ACC112 (cell line): Measurements from ENCODE around the gene TMEM116.
"Not testable (repeated sequence)": the region's sequence is repeated elsewhere in the genome, so short reads cannot be mapped to it uniquely, and the experiment has no call there.

ENCODE experiments used
- H2AFZ ChIP-seq: fragments of 200-600 bp; sonication (generic); one replicate; pipeline ENCODE4 v1.6.0; 2017; ENCODE audit warnings: antibody characterized with exemption, low read length; ENCODE audit not compliant: unreplicated experiment
- H3K27ac ChIP-seq: fragments of 200-600 bp; sonication (generic); 2 replicates; pipeline ENCODE4 v1.5.1; 2014; ENCODE audit warnings: low read depth, mild to moderate bottlenecking, antibody characterized with exemption, low read length, moderate library complexity
- H3K27me3 ChIP-seq: fragments of 200-600 bp; sonication (generic); 2 replicates; pipeline ENCODE4 v1.6.1; 2014; ENCODE audit warnings: mild to moderate bottlenecking, antibody characterized with exemption, low read length, moderate library complexity, mixed read lengths; ENCODE audit not compliant: insufficient read depth
- H3K36me3 ChIP-seq: fragments of 200-600 bp; sonication (generic); 2 replicates; pipeline ENCODE4 v1.6.1; 2016; ENCODE audit warnings: mild to moderate bottlenecking, antibody characterized with exemption, low read length, moderate library complexity, mixed read lengths; ENCODE audit not compliant: insufficient read depth
- H3K4me1 ChIP-seq: fragments of 200-600 bp; sonication (generic); one replicate; pipeline ENCODE4 v1.6.1; 2016; ENCODE audit warnings: low read length, mixed read lengths; ENCODE audit not compliant: insufficient read depth, unreplicated experiment, control insufficient read depth
- H3K4me3 ChIP-seq: fragments of 200-600 bp; sonication (generic); 2 replicates; pipeline ENCODE4 v1.5.1; 2014; ENCODE audit warnings: mild to moderate bottlenecking, low read depth, low read length
- H3K79me2 ChIP-seq: fragments of 200-600 bp; sonication (generic); one replicate; pipeline ENCODE4 v1.6.0; 2016; ENCODE audit warnings: low read length; ENCODE audit not compliant: control insufficient read depth, unreplicated experiment, insufficient read depth

The TMEM116 gene

DNA sequence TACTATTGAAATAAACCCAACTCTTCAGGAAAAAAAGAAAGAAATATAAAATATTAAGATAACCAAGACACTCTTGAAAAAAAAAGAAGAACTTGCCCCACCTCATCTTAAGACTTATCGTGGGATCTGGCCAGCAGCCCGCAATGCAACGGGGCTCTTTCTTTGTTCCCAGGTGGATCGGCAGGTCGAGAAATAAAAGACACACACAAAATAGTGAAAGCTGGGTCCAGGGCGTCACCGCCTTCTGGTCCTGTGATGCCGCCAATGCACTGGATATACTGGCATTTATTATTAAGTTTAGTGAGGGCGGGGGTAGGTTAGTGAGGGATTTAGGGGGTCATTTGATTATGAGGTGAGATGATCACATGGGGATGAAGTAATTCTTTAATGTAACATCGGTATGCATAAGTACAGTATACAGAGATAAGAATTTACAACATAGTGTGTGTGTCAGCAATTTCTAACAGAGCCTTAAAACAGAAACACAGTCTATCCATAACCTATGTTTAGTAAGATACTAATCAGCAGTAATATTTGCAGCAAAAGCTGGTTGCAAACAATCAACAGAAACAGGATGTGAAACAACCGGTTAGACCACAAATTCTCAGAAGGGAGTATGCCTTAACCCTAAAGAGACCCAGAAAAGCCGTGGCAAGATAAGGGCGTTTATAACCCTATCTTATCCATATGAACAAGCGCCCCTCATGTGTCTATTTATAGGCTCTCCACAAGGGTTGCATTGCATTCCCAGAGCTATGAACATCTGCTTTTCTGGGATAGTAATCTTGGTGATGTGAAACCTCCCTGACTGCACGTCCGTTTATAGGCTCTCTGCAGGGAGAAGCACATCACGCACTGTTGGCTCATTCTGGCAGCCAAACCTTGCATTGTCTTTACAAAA, 18.5 kb downstream of the TMEM116 start:
- H3K79me2 ChIP-seq, H3K27ac ChIP-seq, H3K4me3 ChIP-seq, H2AFZ ChIP-seq, H3K36me3 ChIP-seq, H3K4me1 ChIP-seq, H3K27me3 ChIP-seq: not testable (repeated sequence)

- H2AFZ ChIP-seq, result no peak overlapping the region
These were observed 19.4 kb downstream of the TMEM116 start for GRCh38 chr12:111993292-111994150.

DNA sequence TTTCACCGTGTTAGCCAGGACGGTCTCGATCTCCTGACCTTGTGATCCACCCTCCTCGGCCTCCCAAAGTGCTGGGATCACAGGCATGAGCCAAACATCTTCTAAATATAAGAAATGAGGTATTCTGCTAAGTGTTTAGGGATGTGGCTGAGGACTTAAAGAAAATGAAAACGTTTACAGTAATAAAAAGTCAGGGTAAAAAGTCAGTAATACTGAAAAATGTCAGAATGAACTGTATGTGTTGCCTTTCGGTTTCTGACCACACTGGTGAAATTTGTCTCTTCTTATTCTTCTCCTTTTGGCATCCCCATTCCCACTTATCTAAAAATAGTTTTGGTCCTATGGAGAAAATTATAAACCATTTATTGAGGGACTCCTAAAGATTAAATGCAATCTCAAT, 20.5 kb downstream of the TMEM116 start:
- H3K4me3 ChIP-seq, result no peak overlapping the region
- H3K27ac ChIP-seq, result no peak overlapping the region
- H3K36me3 ChIP-seq, result no peaks in the 10 kb centered on the region
- H3K79me2 ChIP-seq, result no peaks in the 10 kb centered on the region
- H3K4me1 ChIP-seq, result no peaks in the 10 kb centered on the region
- no peaks in the 10 kb centered on the region for H3K27me3 ChIP-seq
- no peak overlapping the region for H2AFZ ChIP-seq

More at GRCh38 chr12:111993292-111994150, 19.4 kb downstream of the TMEM116 start:
- Histone ChIP-seq H3K27me3 (no peaks in the 10 kb centered on the region), H3K4me1 (no peaks in the 10 kb centered on the region), H3K27ac (no peak overlapping the region), H3K4me3 (no peak overlapping the region), H3K79me2 (no peaks in the 10 kb centered on the region), H3K36me3 (no peaks in the 10 kb centered on the region)

DNA sequence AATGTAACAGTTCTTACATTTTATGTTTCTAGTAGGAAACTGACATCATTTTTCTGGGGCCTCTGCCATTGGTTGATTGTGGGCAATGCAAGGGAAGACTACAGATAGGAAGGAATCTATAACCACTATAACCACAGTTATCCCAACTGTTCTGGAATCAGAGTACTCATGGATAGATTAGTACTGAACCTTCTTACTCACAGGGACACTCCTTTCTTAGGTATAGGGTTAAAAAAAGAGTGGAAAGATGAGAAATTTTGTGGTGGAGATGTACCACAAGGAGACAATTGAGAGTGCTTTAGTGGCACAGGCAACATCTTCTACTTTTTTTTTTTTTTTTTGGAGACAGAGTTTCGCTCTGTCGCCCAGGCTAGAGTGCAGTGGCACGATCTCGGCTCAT, 21.0 kb downstream of the TMEM116 start:
- no peak overlapping the region for H3K4me3 ChIP-seq
- no peaks in the 10 kb centered on the region for H3K4me1 ChIP-seq
- H3K27me3 ChIP-seq, result no peaks in the 10 kb centered on the region
- no peak overlapping the region for H2AFZ ChIP-seq
- no peaks in the 10 kb centered on the region for H3K79me2 ChIP-seq
- H3K36me3 ChIP-seq, result no peaks in the 10 kb centered on the region
- no peak overlapping the region for H3K27ac ChIP-seq

DNA sequence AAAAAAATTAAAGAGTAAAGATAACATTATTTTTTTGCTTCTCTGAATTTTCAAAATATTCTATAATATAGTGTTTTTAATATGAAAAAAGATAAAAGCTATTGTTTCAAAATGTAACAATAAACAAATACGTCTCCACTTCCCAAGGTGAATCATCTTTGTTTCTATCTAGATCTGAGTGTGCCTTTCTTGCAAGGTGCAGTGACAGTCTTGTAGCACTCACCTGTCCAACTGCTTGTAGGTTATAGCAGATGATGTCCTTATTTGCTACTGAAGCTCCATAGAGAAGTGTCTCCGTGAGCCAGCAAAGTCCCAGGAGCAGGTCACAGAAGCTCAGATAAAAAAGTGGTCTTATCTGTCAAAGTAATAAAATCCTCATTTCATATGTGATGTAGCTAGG, 21.4 kb downstream of the TMEM116 start:
- Histone ChIP-seq H2AFZ (no peak overlapping the region), H3K4me1 (no peaks in the 10 kb centered on the region), H3K36me3 (no peaks in the 10 kb centered on the region), H3K27ac (no peak overlapping the region), H3K79me2 (no peaks in the 10 kb centered on the region), H3K27me3 (no peaks in the 10 kb centered on the region), H3K4me3 (no peak overlapping the region)

GRCh38 chr12:111984820-111985219, 28.1 kb downstream of the TMEM116 start:
- Histone ChIP-seq H3K27ac (no peak overlapping the region), H2AFZ (no peak overlapping the region), H3K36me3 (no peaks in the 10 kb centered on the region), H3K79me2 (no peaks in the 10 kb centered on the region), H3K27me3 (no peaks in the 10 kb centered on the region), H3K4me1 (no peaks in the 10 kb centered on the region), H3K4me3 (no peak overlapping the region)

- Histone ChIP-seq H3K4me3 (no peak overlapping the region), H3K4me1 (no peaks in the 10 kb centered on the region), H3K36me3 (peaks cover 5% of the 10 kb centered on the region; the same call in 1 of the 2 replicates), H3K27me3 (no peaks in the 10 kb centered on the region), H3K27ac (no peak overlapping the region), H3K79me2 (no peaks in the 10 kb centered on the region), H2AFZ (no peak overlapping the region)
These were observed 31.0 kb downstream of the TMEM116 start for GRCh38 chr12:111981987-111982386.

- Histone ChIP-seq H2AFZ (no peak overlapping the region), H3K27me3 (no peaks in the 10 kb centered on the region), H3K36me3 (peaks cover 5% of the 10 kb centered on the region; the same call in 1 of the 2 replicates), H3K27ac (no peak overlapping the region), H3K4me1 (peaks cover 6% of the 10 kb centered on the region), H3K79me2 (no peaks in the 10 kb centered on the region), H3K4me3 (no peak overlapping the region)
These were observed 32.4 kb downstream of the TMEM116 start for GRCh38 chr12:111980598-111980997.

DNA sequence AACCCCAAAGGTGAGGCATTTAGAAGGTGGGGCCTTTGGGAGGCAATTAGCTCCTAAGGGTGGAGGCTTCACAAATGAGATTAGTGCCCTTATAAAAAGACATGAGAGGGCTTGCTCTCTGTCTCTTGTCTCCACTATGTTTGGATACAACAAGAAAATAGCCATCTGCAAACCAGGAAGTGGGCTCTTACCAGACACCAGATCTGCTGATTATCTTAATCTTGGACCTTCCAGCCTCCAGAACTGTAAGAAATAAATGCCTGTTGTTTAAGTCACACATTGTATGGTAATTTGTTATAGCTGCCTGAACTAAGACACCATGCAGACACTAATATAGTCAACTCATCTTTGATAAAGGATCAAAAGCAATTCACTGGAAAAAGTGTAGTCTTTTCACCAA, 34.4 kb downstream of the TMEM116 start:
- Histone ChIP-seq H3K36me3 (peaks cover 5% of the 10 kb centered on the region; the same call in 1 of the 2 replicates), H3K4me3 (no peak overlapping the region), H2AFZ (no peak overlapping the region)

GRCh38 chr12:111976860-111977259, 36.1 kb downstream of the TMEM116 start:
- H3K36me3 ChIP-seq, result peaks cover 5% of the 10 kb centered on the region; the same call in 1 of the 2 replicates

More for the DNA sequence above, 34.4 kb downstream of the TMEM116 start:
- H3K27ac ChIP-seq, result no peak overlapping the region
- H3K27me3 ChIP-seq, result no peaks in the 10 kb centered on the region
- peaks cover 6% of the 10 kb centered on the region for H3K4me1 ChIP-seq
- no peaks in the 10 kb centered on the region for H3K79me2 ChIP-seq

More at GRCh38 chr12:111976860-111977259, 36.1 kb downstream of the TMEM116 start:
- no peaks in the 10 kb centered on the region for H3K79me2 ChIP-seq
- peaks cover 6% of the 10 kb centered on the region for H3K4me1 ChIP-seq
- no peak overlapping the region for H3K4me3 ChIP-seq
- no peaks in the 10 kb centered on the region for H3K27me3 ChIP-seq
- H3K27ac ChIP-seq, result no peak overlapping the region
- no peak overlapping the region for H2AFZ ChIP-seq
